Sciatic nerve (tissue), 2 donors: ENCODE data around the gene UQCRFS1. TPM values are rescaled to one million over a fixed set of nuclear protein-coding genes. Genes with fewer than 3 reads are reported as not detected.
A peak's percentile ranks its signal among the peaks of the same experiment; 100 is the strongest.
"Not testable (repeated sequence)": the region's sequence is repeated elsewhere in the genome, so short reads cannot be mapped to it uniquely, and the experiment has no call there.

Experiments used
- ATAC-seq: fragments of 200-7000 bp; cut with Tn5 transposase; one replicate; pipeline ENCODE4 v1.9.1; 2020; ENCODE audit warnings: mild to moderate bottlenecking, moderate library complexity
- DNase-seq: peaks from one replicate; pipeline ENCODE4 v3.0.0-alpha.2; 2020; ENCODE audit warnings: low spot score
- intact Hi-C: fragments of 100-400 bp; cut with DNase I; formaldehyde crosslinking; loops from one replicate; pipeline ENCODE4 v1.14.2; 2022
- total RNA-seq: library from RNA; stranded (reverse); fragmentation: NEBNext Ultra II Directional; extraction: Animal tissue kit (Norgen Biotek cat#: 25700); gene quantifications from one replicate; pipeline ENCODE4 v1.2.1, GENCODE V29; 2021
- donor health status: DM: no; HTN: no; CAD: no.
- donor health status: DM: no; HTN: no; CAD: no.

The UQCRFS1 gene
- total RNA-seq, 1 donor from 2014 or later, result 14.5 TPM

- ATAC-seq, result no peak
- DNase-seq, result no peak
- intact Hi-C loops, result no loop called here
Observed at GRCh38 chr19:29217616-29218015, 4.7 kb upstream of the UQCRFS1 start.

- no peak for ATAC-seq
- intact Hi-C loops, result no loop called here
Observed at GRCh38 chr19:29216021-29216420, 3.1 kb upstream of the UQCRFS1 start.

GRCh38 chr19:29215322-29215845 is 2.4 kb upstream of the UQCRFS1 start:
- intact Hi-C loops, result no loop called here
- ATAC-seq, result no peak
- no peak for DNase-seq

More at GRCh38 chr19:29216021-29216420, 3.1 kb upstream of the UQCRFS1 start:
- no peak for DNase-seq

- intact Hi-C loops, result no loop called here
- ATAC-seq, result no peak
- DNase-seq, result no peak
Observed at GRCh38 chr19:29214411-29214810, 1.5 kb upstream of the UQCRFS1 start.

- DNase-seq (no peak), ATAC-seq (no peak)
- intact Hi-C loops, result no loop called here
Observed at GRCh38 chr19:29212356-29212647, 649 bp downstream of the UQCRFS1 start.

GRCh38 chr19:29211562-29212355 is 1.2 kb downstream of the UQCRFS1 start:
- no peak for DNase-seq
- intact Hi-C loops, result no loop called here
- ATAC-seq, result no peak

- DNase-seq, ATAC-seq, intact Hi-C loops: not testable (repeated sequence)
Observed at GRCh38 chr19:29211041-29211440, 1.9 kb downstream of the UQCRFS1 start.

GRCh38 chr19:29210502-29210901 is 2.4 kb downstream of the UQCRFS1 start:
- intact Hi-C loops, result not testable (repeated sequence)

GRCh38 chr19:29207403-29208187 is 5.4 kb downstream of the UQCRFS1 start:
- ATAC-seq, DNase-seq, intact Hi-C loops: not testable (repeated sequence)

More at GRCh38 chr19:29210502-29210901, 2.4 kb downstream of the UQCRFS1 start:
- not testable (repeated sequence) for DNase-seq, ATAC-seq

GRCh38 chr19:29206453-29206852 is 6.5 kb downstream of the UQCRFS1 start:
- intact Hi-C loops, result no loop called here
- no peak for DNase-seq
- no peak for ATAC-seq

GRCh38 chr19:29202281-29202680 is 10.7 kb downstream of the UQCRFS1 start:
- intact Hi-C loops, result no loop called here
- DNase-seq, result no peak
- no peak for ATAC-seq

- intact Hi-C loops, result no loop called here
- ATAC-seq (no peak), DNase-seq (no peak)
Observed at GRCh38 chr19:29201855-29202254, 11.1 kb downstream of the UQCRFS1 start.

GRCh38 chr19:29194658-29195057 is 18.3 kb downstream of the UQCRFS1 start:
- no peak for ATAC-seq
- DNase-seq, result no peak
- intact Hi-C loops, result no loop called here

GRCh38 chr19:29193155-29193554 is 19.8 kb downstream of the UQCRFS1 start:
- ATAC-seq (no peak), DNase-seq (no peak)
- intact Hi-C loops, result no loop called here

- ATAC-seq (no peak), DNase-seq (no peak)
- intact Hi-C loops, result no loop called here
Observed at GRCh38 chr19:29191005-29191404, 21.9 kb downstream of the UQCRFS1 start.

GRCh38 chr19:29189033-29189360 is 24.0 kb downstream of the UQCRFS1 start:
- DNase-seq, result no peak
- ATAC-seq, result no peak
- intact Hi-C loops, result no loop called here

GRCh38 chr19:29188289-29189032 is 24.5 kb downstream of the UQCRFS1 start:
- no peak for DNase-seq
- peak; percentile 46 for ATAC-seq
- intact Hi-C loops, result no loop called here

- no peak for ATAC-seq
- intact Hi-C loops, result no loop called here
Observed at GRCh38 chr19:29187676-29188075, 25.3 kb downstream of the UQCRFS1 start.

GRCh38 chr19:29185427-29185826 is 27.5 kb downstream of the UQCRFS1 start:
- intact Hi-C loops, result no loop called here
- ATAC-seq (no peak), DNase-seq (no peak)

More at GRCh38 chr19:29187676-29188075, 25.3 kb downstream of the UQCRFS1 start:
- no peak for DNase-seq
